Progenitor cell of endocrine pancreas (in vitro differentiated cells): ENCODE data around the gene CTDSPL. TPM values are rescaled to one million over a fixed set of nuclear protein-coding genes. Genes with fewer than 3 reads are reported as not detected.
A peak's percentile ranks its signal among the peaks of the same experiment; 100 is the strongest.
"Not testable (repeated sequence)": the region's sequence is repeated elsewhere in the genome, so short reads cannot be mapped to it uniquely, and the experiment has no call there.

Source experiments
- DNase-seq: peaks from one replicate; pipeline ENCODE4 v3.0.0; 2021; ENCODE audit warnings: low spot score; ENCODE audit not compliant: unreplicated experiment
- H3K27ac Mint-ChIP-seq: 2 replicates; pipeline ENCODE4 v1.8.0; 2021; ENCODE audit warnings: mild to moderate bottlenecking, moderate library complexity, mixed read lengths
- H3K27me3 Mint-ChIP-seq: 2 replicates; pipeline ENCODE4 v1.8.0; 2021; ENCODE audit warnings: mixed read lengths
- H3K36me3 Mint-ChIP-seq: 2 replicates; pipeline ENCODE4 v1.8.0; 2022; ENCODE audit warnings: mixed read lengths; ENCODE audit not compliant: insufficient read depth
- H3K4me1 Mint-ChIP-seq: 2 replicates; pipeline ENCODE4 v1.8.0; 2021; ENCODE audit warnings: low read depth, mixed read lengths
- H3K4me3 Mint-ChIP-seq: 2 replicates; pipeline ENCODE4 v1.8.0; 2021; ENCODE audit warnings: low read depth, mild to moderate bottlenecking, moderate library complexity, mixed read lengths
- H3K9me3 Mint-ChIP-seq: 2 replicates; pipeline ENCODE4 v1.8.0; 2021; ENCODE audit warnings: low read depth, mixed read lengths
- CTCF ChIP-seq: fragments of 200-600 bp; sonication (generic); IDR thresholded peaks from one replicate; pipeline ENCODE4 v1.5.0; 2021; ENCODE audit warnings: antibody characterized with exemption, mild to moderate bottlenecking; ENCODE audit not compliant: unreplicated experiment
- long read RNA-seq: library from polyadenylated mRNA; unstranded; transcript quantifications from one replicate; pipeline ENCODE4 v2.0.0, GENCODE V29; 2020
- total RNA-seq: library from RNA; stranded (reverse); gene quantifications from 2 replicates; pipeline ENCODE4 v1.2.1, GENCODE V29; 2021

The CTDSPL gene
- total RNA-seq: 53.3 and 55.3 TPM in 2 replicates
- long read RNA-seq, full-length matches to known transcripts: 1 of 23 reads
- long read RNA-seq, partial matches to known transcripts: 2 of 23 reads
- long read RNA-seq, other reads (novel, unspliced or antisense): 20 of 23 reads

DNA sequence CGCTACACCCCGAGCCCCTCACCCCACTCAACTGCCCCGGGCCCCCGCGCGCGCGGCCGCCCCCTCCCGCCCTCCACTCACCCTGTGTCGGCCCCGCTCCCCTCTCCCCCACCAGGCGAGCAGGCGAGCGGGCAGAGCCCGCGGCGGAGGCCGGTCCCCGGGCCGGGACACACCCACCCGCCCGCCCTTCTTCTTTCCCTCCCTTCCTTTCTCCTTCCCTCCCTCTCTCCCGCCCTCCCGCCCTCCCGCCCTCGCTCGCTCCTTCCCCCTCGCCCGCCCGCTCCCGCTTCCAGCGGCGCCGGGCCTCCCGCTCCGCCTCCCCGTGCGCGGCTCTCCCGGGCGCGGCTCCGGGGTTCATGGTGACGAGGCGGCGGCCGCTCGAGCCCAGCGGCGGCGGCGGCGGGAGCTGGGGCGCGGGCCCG lies at the start of gene CTDSPL:
Gene CTDSPL, plus strand, starts transcription at position 261 of the 422 bp plus-strand sequence. CDS start 320 bp downstream, outside the sequence.
- H3K9me3 Mint-ChIP-seq: no peaks in the 10 kb centered on the region
- peaks cover 9% of the 10 kb centered on the region for H3K27me3 Mint-ChIP-seq
- no peak for TF ChIP-seq CTCF
- H3K36me3 Mint-ChIP-seq: peaks cover 3% of the 10 kb centered on the region
- H3K27ac Mint-ChIP-seq: peak within 1 kb of the TSS; percentile 97
- H3K4me1 Mint-ChIP-seq: peaks cover 31% of the 10 kb centered on the region
- peak; percentile 24 for DNase-seq
- peak within 1 kb of the TSS; percentile 94 for H3K4me3 Mint-ChIP-seq

GRCh38 chr3:37812499-37812896 lies 49.2 kb upstream of the CTDSPL start:
- H3K27ac Mint-ChIP-seq: no peak overlapping the region
- H3K27me3 Mint-ChIP-seq: no peaks in the 10 kb centered on the region
- no peaks in the 10 kb centered on the region for H3K9me3 Mint-ChIP-seq
- TF ChIP-seq CTCF: no peak
- no peaks in the 10 kb centered on the region for H3K36me3 Mint-ChIP-seq
- no peaks in the 10 kb centered on the region for H3K4me1 Mint-ChIP-seq
- DNase-seq: no peak
- no peak overlapping the region for H3K4me3 Mint-ChIP-seq

DNA sequence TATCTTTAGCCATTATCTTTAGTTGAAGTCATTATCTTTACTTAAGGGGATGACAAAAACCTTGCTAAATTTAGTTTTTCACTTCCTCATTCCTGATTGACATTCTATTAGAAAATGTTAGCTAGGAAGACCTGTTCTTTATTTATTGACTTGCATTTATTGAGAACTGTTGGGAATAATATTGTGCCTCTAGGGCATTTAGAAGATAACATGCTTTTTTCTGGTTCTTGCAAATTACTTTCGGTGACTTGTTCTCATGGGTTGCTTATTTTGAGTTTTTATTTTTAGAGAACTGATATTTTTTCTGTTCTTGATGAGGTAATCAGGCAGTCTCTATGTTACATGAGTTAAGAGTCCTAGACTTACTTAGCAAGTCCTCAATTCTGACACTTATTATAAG lies 48.3 kb upstream of the CTDSPL start:
- Mint-ChIP-seq H3K9me3 (no peaks in the 10 kb centered on the region), H3K27ac (no peak overlapping the region)
- no peak for DNase-seq

GRCh38 chr3:37814547-37814946 lies 47.1 kb upstream of the CTDSPL start:
- no peaks in the 10 kb centered on the region for H3K9me3 Mint-ChIP-seq
- no peak overlapping the region for H3K27ac Mint-ChIP-seq
- TF ChIP-seq CTCF: peak; percentile 50
- no peak for DNase-seq
- H3K27me3 Mint-ChIP-seq: no peaks in the 10 kb centered on the region
- no peaks in the 10 kb centered on the region for H3K4me1 Mint-ChIP-seq
- no peak overlapping the region for H3K4me3 Mint-ChIP-seq
- no peaks in the 10 kb centered on the region for H3K36me3 Mint-ChIP-seq

More for the DNA sequence above, 48.3 kb upstream of the CTDSPL start:
- TF ChIP-seq CTCF: no peak
- no peaks in the 10 kb centered on the region for H3K4me1 Mint-ChIP-seq
- no peaks in the 10 kb centered on the region for H3K27me3 Mint-ChIP-seq
- H3K4me3 Mint-ChIP-seq: no peak overlapping the region
- H3K36me3 Mint-ChIP-seq: no peaks in the 10 kb centered on the region

DNA sequence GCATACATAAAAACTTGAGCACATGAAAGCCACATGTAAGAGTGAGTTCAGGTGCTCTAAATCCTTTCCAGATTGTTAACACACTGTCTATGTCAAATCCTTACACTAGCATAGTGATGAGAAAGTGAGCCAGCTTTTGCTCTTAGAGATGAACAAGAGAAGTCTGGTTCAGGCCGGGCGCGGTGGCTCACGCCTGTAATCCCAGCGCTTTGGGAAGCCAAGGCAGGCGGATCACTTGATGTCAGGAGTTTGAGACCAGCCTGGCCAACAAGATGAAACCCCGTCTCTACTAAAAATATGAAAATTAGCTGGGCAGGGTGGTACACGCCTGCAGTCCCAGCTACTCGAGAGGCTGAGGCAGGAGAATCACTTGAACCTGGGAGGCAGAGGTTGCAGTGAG lies 46.5 kb upstream of the CTDSPL start:
- H3K27ac Mint-ChIP-seq, H3K9me3 Mint-ChIP-seq, H3K27me3 Mint-ChIP-seq, DNase-seq, H3K36me3 Mint-ChIP-seq, H3K4me3 Mint-ChIP-seq, H3K4me1 Mint-ChIP-seq: not testable (repeated sequence)

- no peak overlapping the region for H3K4me3 Mint-ChIP-seq
- no peak overlapping the region for H3K27ac Mint-ChIP-seq
- no peak for DNase-seq
- H3K36me3 Mint-ChIP-seq: no peaks in the 10 kb centered on the region
- H3K27me3 Mint-ChIP-seq: no peaks in the 10 kb centered on the region
- H3K9me3 Mint-ChIP-seq: no peaks in the 10 kb centered on the region
- no peak for TF ChIP-seq CTCF
- no peaks in the 10 kb centered on the region for H3K4me1 Mint-ChIP-seq
These were observed 45.4 kb upstream of the CTDSPL start for GRCh38 chr3:37816271-37816670.
